H9 (cell line): ENCODE measurements around the gene RNF40. TPM values are rescaled to one million over a fixed set of nuclear protein-coding genes. Genes with fewer than 3 reads are reported as not detected.

Experiments used
- DNase-seq: peaks from one replicate; pipeline ENCODE4 v3.0.0-alpha.2; 2017
- H2AFZ ChIP-seq: one replicate; pipeline ENCODE4 v1.6.1; 2013; ENCODE audit warnings: mild to moderate bottlenecking, low read length, control low read depth, moderate library complexity
- H2AK5ac ChIP-seq: 2 replicates; pipeline ENCODE4 v1.6.1; 2013; ENCODE audit warnings: low read length, control low read depth, mixed read lengths; ENCODE audit not compliant: insufficient read length
- H2BK120ac ChIP-seq: one replicate; pipeline ENCODE4 v1.6.1; 2013; ENCODE audit warnings: low read depth, mild to moderate bottlenecking, low read length, control low read depth, inconsistent platforms; ENCODE audit not compliant: poor library complexity, severe bottlenecking
- H2BK12ac ChIP-seq: 2 replicates; pipeline ENCODE4 v1.6.1; 2013; ENCODE audit warnings: low read length, control low read depth, mixed read lengths, low read depth; ENCODE audit not compliant: insufficient read length
- H2BK15ac ChIP-seq: 2 replicates; pipeline ENCODE4 v1.6.1; 2013; ENCODE audit warnings: low read depth, low read length, control low read depth
- H2BK20ac ChIP-seq: one replicate; pipeline ENCODE4 v1.6.1; 2013; ENCODE audit warnings: low read depth, mild to moderate bottlenecking, low read length, control low read depth, inconsistent platforms; ENCODE audit not compliant: poor library complexity, severe bottlenecking
- H2BK5ac ChIP-seq: 2 replicates; pipeline ENCODE4 v1.6.1; 2013; ENCODE audit warnings: low read length, control low read depth, mixed read lengths; ENCODE audit not compliant: insufficient read length
- H3K14ac ChIP-seq: 2 replicates; pipeline ENCODE4 v1.6.1; 2013; ENCODE audit warnings: low read length, control low read depth; ENCODE audit not compliant: insufficient read depth
- H3K18ac ChIP-seq: 2 replicates; pipeline ENCODE4 v1.6.1; 2013; ENCODE audit warnings: low read depth, mild to moderate bottlenecking, mixed read lengths, low read length, control low read depth; ENCODE audit not compliant: insufficient read length
- H3K23ac ChIP-seq: 2 replicates; pipeline ENCODE4 v1.6.1; 2013; ENCODE audit warnings: low read length, control low read depth, mixed read lengths, low read depth; ENCODE audit not compliant: insufficient read length
- H3K23me2 ChIP-seq: 2 replicates; pipeline ENCODE4 v1.6.1; 2013; ENCODE audit warnings: low read depth, mild to moderate bottlenecking, mixed read lengths, low read length, control low read depth; ENCODE audit not compliant: insufficient read length, poor library complexity, severe bottlenecking
- H3K27ac ChIP-seq: 2 replicates; pipeline ENCODE4 v1.5.1; 2013; ENCODE audit warnings: low read length, control low read depth, mixed read lengths, low read depth; ENCODE audit not compliant: insufficient read length
- H3K27me3 ChIP-seq: 2 replicates; pipeline ENCODE4 v1.6.1; 2013; ENCODE audit warnings: low read length, control low read depth, inconsistent platforms; ENCODE audit not compliant: insufficient read depth
- H3K4ac ChIP-seq: 2 replicates; pipeline ENCODE4 v1.6.1; 2013; ENCODE audit warnings: low read depth, mild to moderate bottlenecking, control low read depth, inconsistent platforms, low read length, moderate library complexity
- H3K4me1 ChIP-seq: 2 replicates; pipeline ENCODE4 v1.6.1; 2013; ENCODE audit warnings: low read length, control low read depth, inconsistent platforms; ENCODE audit not compliant: insufficient read depth
- H3K4me2 ChIP-seq: 2 replicates; pipeline ENCODE4 v1.6.1; 2013; ENCODE audit warnings: low read length, control low read depth, mixed read lengths; ENCODE audit not compliant: insufficient read length, insufficient read depth
- H3K56ac ChIP-seq: 2 replicates; pipeline ENCODE4 v1.6.1; 2013; ENCODE audit warnings: low read depth, mild to moderate bottlenecking, mixed read lengths, low read length, control low read depth; ENCODE audit not compliant: insufficient read length
- H3K79me1 ChIP-seq: 2 replicates; pipeline ENCODE4 v1.6.1; 2013; ENCODE audit warnings: low read depth, mild to moderate bottlenecking, moderate library complexity, low read length, control low read depth, inconsistent platforms; ENCODE audit not compliant: insufficient read depth, poor library complexity, severe bottlenecking
- H3K79me2 ChIP-seq: 2 replicates; pipeline ENCODE4 v1.6.1; 2013; ENCODE audit warnings: low read length, control low read depth, inconsistent platforms; ENCODE audit not compliant: insufficient read depth
- H3K9ac ChIP-seq: 2 replicates; pipeline ENCODE4 v1.6.1; 2013; ENCODE audit warnings: low read length, control low read depth, mixed read lengths; ENCODE audit not compliant: insufficient read length; ENCODE audit errors: extremely low read depth
- H3K9me3 ChIP-seq: one replicate; pipeline ENCODE4 v1.6.1; 2013; ENCODE audit warnings: low read depth, low read length, inconsistent platforms; ENCODE audit not compliant: control insufficient read depth
- H3T11ph ChIP-seq: one replicate; pipeline ENCODE4 v1.6.1; 2013; ENCODE audit warnings: mild to moderate bottlenecking, low read length, control low read depth, inconsistent platforms
- H4K20me1 ChIP-seq: one replicate; pipeline ENCODE4 v1.6.1; 2013; ENCODE audit not compliant: control insufficient read depth, insufficient read length, insufficient read depth
- H4K5ac ChIP-seq: 2 replicates; pipeline ENCODE4 v1.6.1; 2013; ENCODE audit warnings: low read depth, mild to moderate bottlenecking, mixed read lengths, low read length, control low read depth; ENCODE audit not compliant: insufficient read length
- H4K8ac ChIP-seq: replicated peaks from 2 replicates; pipeline ENCODE4 v1.6.1; 2013; ENCODE audit warnings: low read length, control low read depth, mixed read lengths, low read depth; ENCODE audit not compliant: insufficient read length
- H4K91ac ChIP-seq: 2 replicates; pipeline ENCODE4 v1.6.1; 2013; ENCODE audit warnings: low read depth, mild to moderate bottlenecking, moderate library complexity, mixed read lengths, low read length, control low read depth; ENCODE audit not compliant: insufficient read length
- H3K27ac Mint-ChIP-seq, 3 experiments: 2 replicates in 2 of 3; 3 replicates in 1 of 3; pipeline ENCODE4 v1.8.0; 2020 to 2021; ENCODE audit warnings: mixed read lengths in 3 of 3, mild to moderate bottlenecking in 1 of 3, moderate library complexity in 1 of 3
- H3K27me3 Mint-ChIP-seq: 2 replicates; pipeline ENCODE4 v1.8.0; 2021; ENCODE audit warnings: low read depth, mild to moderate bottlenecking, moderate library complexity, mixed read lengths
- H3K36me3 Mint-ChIP-seq, 3 experiments: 2 replicates in 2 of 3; 3 replicates in 1 of 3; pipeline ENCODE4 v1.8.0; 2020 to 2021; ENCODE audit warnings: low read depth in 3 of 3, mixed read lengths in 3 of 3; ENCODE audit not compliant: insufficient read depth in 1 of 3
- H3K4me1 Mint-ChIP-seq, 2 experiments: 2 replicates each; pipeline ENCODE4 v1.8.0; 2020; ENCODE audit warnings: mixed read lengths in 2 of 2
- H3K4me3 Mint-ChIP-seq, 2 experiments: 2 replicates in 1 of 2; 3 replicates in 1 of 2; pipeline ENCODE4 v1.8.0; 2020 to 2021; ENCODE audit warnings: mild to moderate bottlenecking in 2 of 2, mixed read lengths in 2 of 2, moderate library complexity in 1 of 2
- H3K9me3 Mint-ChIP-seq, 2 experiments: 2 replicates in 1 of 2; 3 replicates in 1 of 2; pipeline ENCODE4 v1.8.0; 2020; ENCODE audit warnings: mild to moderate bottlenecking in 2 of 2, mixed read lengths in 2 of 2, moderate library complexity in 1 of 2
- WGBS: extraction: QIAGEN DNeasy Blood & Tissue Kit; methylation state at CpG from one replicate; pipeline ENCODE4 v1.1.7; 2013; ENCODE audit warnings: missing lambda C conversion rate, low lambda C conversion rate, mixed read lengths; ENCODE audit not compliant: insufficient read length; ENCODE audit errors: extremely low coverage; 5-methylcytosine and 5-hydroxymethylcytosine counted together
- total RNA-seq: library from RNA; stranded (reverse); gene quantifications from 2 replicates; pipeline ENCODE4 v1.2.1, GENCODE V29; 2021
- TF ChIP-seq, protein P1 (sequence below): fragments of 200-600 bp; sonication (generic); conservative IDR thresholded peaks from 3 replicates; pipeline ENCODE4 v1.8.0; 2021; ENCODE audit warnings: antibody characterized with exemption, mild to moderate bottlenecking

Gene RNF40
- total RNA-seq, 1 experiment from 2014 or later: 103 TPM

- H3K4me1 ChIP-seq: no peaks in the 10 kb centered on the region
- no peaks in the 10 kb centered on the region for H4K20me1 ChIP-seq
- H3K23ac ChIP-seq: no peak overlapping the region
- H3K27me3 ChIP-seq: no peaks in the 10 kb centered on the region
- no peak overlapping the region for H3K14ac ChIP-seq
- no peak overlapping the region for H3K4ac ChIP-seq
- no peak overlapping the region for H2BK20ac ChIP-seq
- peaks cover 5% of the 10 kb centered on the region for H3K23me2 ChIP-seq
- H2AFZ ChIP-seq: no peak overlapping the region
- Mint-ChIP-seq H3K27me3 (no peaks in the 10 kb centered on the region), H3K4me1 (peaks cover 7 to 16% of the 10 kb centered on the region in 2 experiments), H3K36me3 (peaks cover 6 to 51% (median 40%) of the 10 kb centered on the region in 3 experiments; a peak in 6 of 7 replicates), H3K9me3 (peaks cover 0 to 1% of the 10 kb centered on the region in 2 experiments; a peak in 1 of 5 replicates), H3K4me3 (peak overlapping the region; percentile 36 to 97; a peak in 1 of 5 replicates), H3K27ac (peak overlapping the region in 1 of 3 experiments; percentile 62; a peak in 1 of 7 replicates)
- H4K91ac ChIP-seq: no peak overlapping the region
- H2BK5ac ChIP-seq: no peak overlapping the region
- no peak overlapping the region for H3K9ac ChIP-seq
- no peak overlapping the region for H2BK120ac ChIP-seq
- no peak overlapping the region for H2BK12ac ChIP-seq
- no peaks in the 10 kb centered on the region for H3K9me3 ChIP-seq
- H3K56ac ChIP-seq: no peak overlapping the region
- peaks cover 4% of the 10 kb centered on the region; the same call in 1 of the 2 replicates for H3K79me2 ChIP-seq
- H4K8ac ChIP-seq: no peak overlapping the region
- H3K4me2 ChIP-seq: no peak overlapping the region
- H3T11ph ChIP-seq: no peak overlapping the region
- no peak overlapping the region for H3K27ac ChIP-seq
- H2BK15ac ChIP-seq: no peak overlapping the region
- TF ChIP-seq, protein P1, sequence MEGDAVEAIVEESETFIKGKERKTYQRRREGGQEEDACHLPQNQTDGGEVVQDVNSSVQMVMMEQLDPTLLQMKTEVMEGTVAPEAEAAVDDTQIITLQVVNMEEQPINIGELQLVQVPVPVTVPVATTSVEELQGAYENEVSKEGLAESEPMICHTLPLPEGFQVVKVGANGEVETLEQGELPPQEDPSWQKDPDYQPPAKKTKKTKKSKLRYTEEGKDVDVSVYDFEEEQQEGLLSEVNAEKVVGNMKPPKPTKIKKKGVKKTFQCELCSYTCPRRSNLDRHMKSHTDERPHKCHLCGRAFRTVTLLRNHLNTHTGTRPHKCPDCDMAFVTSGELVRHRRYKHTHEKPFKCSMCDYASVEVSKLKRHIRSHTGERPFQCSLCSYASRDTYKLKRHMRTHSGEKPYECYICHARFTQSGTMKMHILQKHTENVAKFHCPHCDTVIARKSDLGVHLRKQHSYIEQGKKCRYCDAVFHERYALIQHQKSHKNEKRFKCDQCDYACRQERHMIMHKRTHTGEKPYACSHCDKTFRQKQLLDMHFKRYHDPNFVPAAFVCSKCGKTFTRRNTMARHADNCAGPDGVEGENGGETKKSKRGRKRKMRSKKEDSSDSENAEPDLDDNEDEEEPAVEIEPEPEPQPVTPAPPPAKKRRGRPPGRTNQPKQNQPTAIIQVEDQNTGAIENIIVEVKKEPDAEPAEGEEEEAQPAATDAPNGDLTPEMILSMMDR: no peak
- H3K79me1 ChIP-seq: peaks cover 2% of the 10 kb centered on the region
- DNase-seq: no peak
- no peak overlapping the region for H3K18ac ChIP-seq
- H2AK5ac ChIP-seq: no peak overlapping the region
- WGBS: no CpG with 5 or more reads among the region's 20 CpGs
- no peak overlapping the region for H4K5ac ChIP-seq
Observed at GRCh38 chr16:30750876-30751465, 11.2 kb upstream of the RNF40 start.
